Astrocyte (in vitro differentiated cells and primary cell): ENCODE measurements around the gene LRRC4C.

Experiments used
- CTCF ChIP-seq: IDR thresholded peaks from 2 replicates; pipeline ENCODE4 v1.5.1; 2011; ENCODE audit warnings: low read depth, mild to moderate bottlenecking, inconsistent platforms, low read length, moderate library complexity; ENCODE audit not compliant: insufficient read depth
- EZH2 ChIP-seq: IDR thresholded peaks from 2 replicates; pipeline ENCODE4 v1.6.1; 2012; ENCODE audit warnings: mild to moderate bottlenecking, low read length, inconsistent platforms; ENCODE audit not compliant: insufficient read depth

DNA sequence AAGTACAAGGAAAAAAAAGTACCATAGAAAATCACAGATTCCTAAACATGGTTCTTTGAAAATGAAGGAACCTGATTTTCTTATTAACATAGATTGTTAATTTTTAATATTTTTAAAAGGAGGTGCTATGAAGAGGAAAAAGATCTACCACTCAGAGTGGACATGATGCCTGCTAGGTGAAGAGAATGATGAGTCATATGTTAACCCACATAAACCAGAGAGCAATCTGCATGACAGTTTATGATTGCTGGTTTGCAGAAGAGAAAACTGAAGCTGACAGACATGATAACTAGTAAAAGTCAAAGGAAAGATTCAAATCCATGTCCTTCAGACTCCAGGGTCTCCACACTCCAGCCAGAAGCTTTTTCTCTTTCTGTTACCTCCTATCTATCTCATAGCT is 1231.7 kb downstream of the LRRC4C start:
- TF ChIP-seq CTCF, result no peak
- TF ChIP-seq EZH2, result no peak
